HS-5 (cell line): ENCODE data around the gene UBE2G2.

ENCODE experiments used
- DNase-seq: peaks from one replicate; pipeline ENCODE4 v3.0.0-alpha.2; 2012; ENCODE audit warnings: low read depth

UBE2G2 gene

DNA sequence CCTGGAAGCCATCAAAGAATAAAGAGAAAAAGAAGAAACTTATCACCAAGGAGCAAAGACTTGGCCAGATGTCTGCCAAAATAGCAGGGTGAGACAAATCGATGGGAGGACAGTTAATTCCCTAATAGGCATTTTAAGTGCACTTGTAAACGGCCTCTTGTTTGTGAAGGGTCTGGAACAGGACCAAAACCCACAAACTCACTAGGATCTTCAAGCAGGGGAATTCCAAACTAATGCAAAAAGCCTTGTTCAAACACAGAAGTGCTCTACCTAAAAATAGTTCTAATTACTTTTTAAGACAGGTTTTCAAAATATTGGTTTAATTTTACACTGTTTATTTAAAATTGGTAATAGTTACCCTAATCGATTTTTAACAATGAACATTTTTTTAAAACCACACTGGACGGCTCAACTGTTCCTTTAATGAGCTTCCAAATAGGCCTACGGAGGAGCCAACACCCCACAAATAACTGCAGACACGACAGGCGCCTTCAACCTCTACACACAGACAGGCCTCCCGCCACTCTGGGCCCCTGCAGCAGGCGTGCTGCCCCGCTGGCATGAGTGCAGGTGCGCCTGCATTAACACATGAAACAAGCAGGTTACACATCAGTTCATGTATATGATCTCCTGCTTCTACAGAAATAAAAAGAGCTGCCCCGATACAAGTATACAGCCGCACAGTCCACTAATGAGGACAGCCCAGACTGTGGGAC, 15.8 kb downstream of the UBE2G2 start:
- DNase-seq, result no peak

DNA sequence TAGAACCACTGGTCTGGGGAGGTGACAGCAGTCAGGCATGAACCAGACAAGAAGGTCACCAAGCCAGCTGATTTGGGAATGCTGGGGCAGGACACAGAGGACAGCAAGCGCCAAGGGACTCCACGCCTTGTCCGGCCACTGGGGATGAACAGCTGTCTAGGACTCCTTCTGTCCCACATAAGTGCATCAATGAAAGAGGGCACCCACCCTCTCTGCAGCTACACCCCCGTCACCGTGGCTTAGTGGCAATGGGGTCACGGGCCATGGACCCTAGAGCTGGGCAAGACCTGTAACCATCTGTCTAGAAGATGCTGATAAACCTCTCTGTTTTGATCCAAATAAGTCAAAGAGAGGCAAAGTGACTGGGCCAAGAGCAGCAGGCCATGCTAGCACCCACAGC, 16.8 kb downstream of the UBE2G2 start:
- no peak for DNase-seq

DNA sequence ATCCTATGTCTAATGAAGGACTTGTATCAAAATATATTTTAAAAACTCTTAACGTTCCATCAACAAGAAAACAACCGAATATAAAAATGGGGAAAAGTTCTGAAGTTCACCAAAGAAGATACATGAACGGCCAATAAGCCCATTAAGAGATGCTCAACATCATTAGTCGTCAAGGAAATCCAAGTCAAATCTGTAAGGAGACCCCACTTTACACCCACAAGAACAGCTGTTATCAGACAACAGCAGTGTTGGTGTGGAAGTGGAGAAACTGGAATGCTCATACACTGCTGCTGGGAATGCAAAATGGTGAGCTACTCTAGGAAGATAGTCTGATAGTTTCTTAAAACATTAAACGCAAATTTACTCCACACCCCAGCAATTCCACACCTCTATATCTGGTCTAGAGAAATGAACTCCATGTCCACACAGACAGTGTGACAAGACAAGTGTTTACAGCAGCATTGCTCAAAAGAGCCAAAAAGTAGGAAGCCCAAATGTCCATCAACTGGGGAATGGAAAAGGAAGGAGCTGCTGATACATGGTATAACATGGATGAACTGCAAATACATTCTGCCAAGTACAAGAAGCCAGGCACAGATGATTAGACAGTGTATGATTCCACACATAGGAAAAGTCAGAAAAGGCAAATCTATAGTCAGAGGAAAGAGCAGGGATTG, 18.5 kb downstream of the UBE2G2 start:
- DNase-seq, result no peak

DNA sequence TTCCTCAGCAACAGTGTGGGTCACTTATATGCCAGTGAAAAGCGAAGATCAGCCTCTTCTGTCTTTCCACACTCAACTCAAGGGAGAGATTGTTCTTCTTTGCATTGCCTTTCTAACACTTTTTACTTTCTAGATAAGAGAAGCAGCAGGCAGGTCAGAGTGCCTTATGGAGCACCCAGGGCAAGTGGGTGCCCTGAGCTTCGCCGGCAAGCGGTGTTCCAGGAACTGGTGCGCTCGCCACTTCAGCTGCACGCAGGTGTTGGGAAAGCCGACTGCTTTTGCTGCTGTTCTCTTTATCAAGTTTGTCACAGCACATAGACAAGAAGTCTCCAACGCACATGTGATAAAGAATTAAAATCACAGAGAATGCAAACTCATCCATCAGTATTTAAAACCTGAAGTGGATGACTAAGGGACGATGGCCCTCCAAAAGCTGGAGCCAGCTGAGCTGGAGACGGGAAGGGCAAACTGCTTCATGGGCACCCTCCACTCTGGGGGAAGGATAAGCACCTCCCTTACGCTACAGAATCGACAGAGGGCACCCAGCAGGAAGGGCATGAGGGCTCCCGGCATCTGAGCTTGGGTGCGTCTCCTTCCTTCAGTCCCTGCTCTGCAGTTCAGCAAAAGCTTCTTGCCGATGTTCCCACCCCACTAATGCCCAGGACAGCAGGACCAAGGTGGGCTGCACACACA, 20.7 kb downstream of the UBE2G2 start:
- no peak for DNase-seq

DNA sequence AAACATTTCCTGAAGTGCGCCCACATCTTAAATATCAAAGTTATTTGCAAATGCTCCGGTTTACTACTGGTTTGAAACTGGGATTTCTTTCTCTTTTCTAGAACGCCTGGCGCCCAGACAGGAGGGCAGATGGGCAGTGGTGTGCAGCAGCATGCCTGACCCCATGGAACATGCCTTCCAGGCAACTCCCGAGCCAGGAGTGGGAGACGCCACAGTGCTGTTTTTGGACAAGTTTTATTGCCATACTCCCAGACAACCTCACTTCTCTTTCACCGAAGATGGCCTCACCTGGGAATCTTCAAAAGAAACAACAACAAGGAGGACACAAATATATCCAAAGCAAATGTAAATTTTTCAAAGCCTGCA, 21.5 kb downstream of the UBE2G2 start:
- no peak for DNase-seq

DNA sequence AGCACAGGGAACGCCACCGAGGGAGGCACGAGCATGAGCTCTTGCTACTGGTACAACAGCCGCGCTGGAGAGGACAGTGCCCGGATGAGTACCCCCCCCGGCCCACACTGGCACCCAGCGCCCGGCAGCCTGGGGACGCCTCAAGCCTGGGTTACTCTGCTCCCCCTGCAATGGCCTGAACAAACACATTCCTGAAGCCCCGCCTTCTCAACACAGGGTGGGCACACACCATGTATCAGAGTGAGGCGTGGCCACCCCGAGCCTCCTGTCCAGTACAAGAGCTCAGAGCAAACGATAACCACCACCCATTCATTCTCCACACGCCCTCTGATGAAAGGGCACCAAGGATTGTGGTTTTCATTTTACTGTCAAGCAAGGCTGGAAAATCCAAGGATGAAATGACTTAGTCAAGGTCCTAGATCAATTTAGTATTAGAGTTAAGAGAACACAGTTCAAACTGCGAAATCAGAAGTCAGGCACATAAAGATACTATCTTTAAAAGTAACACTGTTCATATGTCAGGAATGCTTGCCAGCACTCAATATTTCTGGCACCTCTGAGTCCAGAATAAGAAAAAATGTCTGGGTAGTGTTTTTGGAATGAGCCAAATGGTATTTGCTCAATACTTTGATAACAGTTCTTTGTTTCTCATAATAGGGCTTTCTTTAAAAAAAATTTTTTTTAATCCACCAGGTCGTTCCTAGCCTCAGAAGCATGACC, 22.0 kb downstream of the UBE2G2 start:
- DNase-seq, result no peak

DNA sequence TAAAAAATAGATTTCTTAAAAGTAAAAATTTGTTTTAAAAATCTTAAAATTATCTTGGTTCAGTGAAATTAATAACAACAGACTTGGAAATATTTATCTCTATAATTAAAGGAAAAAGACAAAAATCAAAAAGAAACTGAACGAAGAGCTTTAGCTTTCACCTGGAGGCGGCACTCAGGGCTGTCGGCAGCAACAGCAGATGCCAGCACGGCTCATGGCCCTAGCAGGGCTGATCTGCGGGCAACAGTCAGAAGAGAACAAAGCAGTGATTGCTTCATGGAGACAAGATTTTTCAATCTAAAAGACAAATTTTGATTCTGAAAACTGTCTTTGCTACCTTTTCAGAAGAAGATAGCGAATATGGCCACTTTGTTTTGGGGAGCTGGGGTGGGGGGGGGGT, 22.6 kb downstream of the UBE2G2 start:
- DNase-seq, result no peak

DNA sequence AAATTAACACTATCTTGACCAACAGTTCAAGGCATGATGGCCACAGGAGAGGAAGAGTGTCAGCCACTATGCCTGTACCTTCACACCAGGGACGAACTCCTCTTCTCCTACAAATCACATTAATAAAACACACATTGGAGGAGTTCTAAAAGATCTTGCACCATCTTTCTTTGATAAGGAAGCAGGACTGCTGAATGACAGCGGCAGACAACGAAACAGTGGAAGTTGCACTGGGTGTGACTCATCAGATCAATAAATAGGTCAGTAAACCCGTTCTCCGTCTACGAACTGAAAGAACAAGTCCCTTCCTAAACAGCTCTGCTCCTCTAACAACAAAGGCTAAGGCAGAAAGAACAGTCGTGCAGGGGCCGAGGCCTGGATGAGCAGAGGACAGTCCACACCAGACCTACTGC, 23.1 kb downstream of the UBE2G2 start:
- no peak for DNase-seq

DNA sequence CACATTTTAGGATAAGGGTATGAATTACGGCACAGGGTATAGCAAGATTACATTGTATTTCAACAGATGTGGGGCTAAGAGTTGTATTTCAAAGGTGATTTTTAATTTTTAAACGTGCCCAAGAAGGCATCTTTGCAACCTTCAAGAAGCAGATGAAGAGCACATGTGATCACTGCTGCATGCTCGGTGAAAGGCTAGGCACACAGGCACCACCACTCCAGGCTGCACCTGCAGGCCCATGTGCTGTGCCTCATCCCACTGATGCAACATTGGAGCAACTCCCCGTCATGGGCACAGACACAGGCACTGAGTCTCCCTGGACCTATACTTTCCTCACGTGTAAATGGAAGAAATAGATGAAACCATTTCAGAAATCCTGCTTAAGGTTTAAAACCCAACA, 23.5 kb downstream of the UBE2G2 start:
- DNase-seq, result no peak

DNA sequence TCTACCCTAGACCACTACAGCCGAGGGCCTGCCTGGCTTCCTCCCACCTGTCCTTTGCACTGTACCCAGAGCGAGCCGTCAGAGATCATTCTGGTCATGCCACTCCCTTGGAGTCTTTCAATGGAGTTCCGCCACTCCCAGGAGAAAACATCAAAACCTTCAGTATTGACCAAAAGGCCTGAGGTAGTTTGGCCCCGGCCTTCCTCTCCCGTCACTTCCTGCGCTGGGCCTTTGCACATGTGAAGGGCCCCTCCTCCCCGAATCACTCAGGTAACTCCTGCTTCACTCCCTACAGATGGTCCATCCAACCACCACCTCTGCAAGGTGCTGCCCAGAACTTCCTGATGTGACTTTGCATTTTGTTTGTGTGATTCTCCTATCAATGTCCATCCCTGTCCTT, 26.6 kb downstream of the UBE2G2 start:
- DNase-seq, result no peak

DNA sequence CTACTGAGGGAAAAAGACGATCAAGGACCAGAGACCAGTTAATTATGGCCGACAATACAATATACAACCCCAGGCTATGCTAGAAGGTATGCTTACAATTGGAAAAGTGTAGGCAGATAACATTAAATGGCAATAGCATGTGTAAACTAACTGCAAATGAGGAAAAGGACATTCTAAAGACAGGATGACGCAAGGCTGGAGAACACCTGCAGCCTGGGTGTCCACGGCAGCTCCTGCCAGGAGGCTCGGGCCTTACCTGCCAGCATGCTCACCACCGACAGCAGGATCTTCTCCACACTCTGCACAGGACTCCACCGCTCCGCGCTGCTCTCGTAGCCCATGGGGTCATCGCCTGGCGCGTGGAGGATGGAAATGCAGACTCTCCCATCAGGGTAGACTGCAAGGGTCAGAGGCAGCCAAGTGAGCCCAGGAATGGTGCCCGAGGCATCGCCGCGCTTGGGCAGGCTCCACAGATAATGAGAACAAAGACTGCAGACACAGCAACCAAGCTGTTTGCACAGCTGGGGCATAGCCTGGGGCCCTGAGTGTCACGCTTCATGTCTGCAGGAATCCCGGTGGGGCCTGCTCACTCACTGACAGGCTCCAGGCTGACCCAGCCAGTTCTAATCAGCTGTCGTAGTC, 28.2 kb downstream of the UBE2G2 start:
- DNase-seq, result no peak

DNA sequence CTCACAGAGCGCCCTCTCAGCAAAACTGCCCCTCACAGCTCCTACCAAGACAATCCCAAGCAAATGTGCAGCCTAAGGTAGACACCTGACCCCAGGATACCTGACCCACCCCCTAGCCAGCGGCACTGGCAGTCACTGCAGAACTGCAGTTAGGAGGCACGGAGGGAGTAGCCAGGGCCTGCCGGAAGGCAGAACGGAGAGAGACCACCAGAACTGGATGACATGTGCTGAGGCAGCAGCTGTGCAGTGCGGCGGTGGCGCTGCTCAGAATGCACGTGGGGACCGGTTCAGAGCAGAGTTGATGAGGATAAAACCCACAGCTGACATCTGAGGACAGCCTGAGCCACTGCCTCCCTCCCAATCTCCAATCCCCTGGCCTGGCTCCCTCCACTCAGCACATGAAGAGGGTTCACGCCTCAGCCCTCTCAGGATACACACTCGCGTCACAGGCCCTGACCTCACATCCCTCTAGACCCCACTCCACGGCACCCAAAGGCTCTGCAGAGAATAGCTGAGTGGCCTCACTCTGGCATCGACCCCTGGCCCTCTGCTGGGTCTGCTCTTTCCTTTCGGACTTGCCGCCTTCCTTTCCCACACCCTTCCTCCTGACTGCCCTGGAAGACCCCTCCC, 29.6 kb downstream of the UBE2G2 start:
- no peak for DNase-seq

DNA sequence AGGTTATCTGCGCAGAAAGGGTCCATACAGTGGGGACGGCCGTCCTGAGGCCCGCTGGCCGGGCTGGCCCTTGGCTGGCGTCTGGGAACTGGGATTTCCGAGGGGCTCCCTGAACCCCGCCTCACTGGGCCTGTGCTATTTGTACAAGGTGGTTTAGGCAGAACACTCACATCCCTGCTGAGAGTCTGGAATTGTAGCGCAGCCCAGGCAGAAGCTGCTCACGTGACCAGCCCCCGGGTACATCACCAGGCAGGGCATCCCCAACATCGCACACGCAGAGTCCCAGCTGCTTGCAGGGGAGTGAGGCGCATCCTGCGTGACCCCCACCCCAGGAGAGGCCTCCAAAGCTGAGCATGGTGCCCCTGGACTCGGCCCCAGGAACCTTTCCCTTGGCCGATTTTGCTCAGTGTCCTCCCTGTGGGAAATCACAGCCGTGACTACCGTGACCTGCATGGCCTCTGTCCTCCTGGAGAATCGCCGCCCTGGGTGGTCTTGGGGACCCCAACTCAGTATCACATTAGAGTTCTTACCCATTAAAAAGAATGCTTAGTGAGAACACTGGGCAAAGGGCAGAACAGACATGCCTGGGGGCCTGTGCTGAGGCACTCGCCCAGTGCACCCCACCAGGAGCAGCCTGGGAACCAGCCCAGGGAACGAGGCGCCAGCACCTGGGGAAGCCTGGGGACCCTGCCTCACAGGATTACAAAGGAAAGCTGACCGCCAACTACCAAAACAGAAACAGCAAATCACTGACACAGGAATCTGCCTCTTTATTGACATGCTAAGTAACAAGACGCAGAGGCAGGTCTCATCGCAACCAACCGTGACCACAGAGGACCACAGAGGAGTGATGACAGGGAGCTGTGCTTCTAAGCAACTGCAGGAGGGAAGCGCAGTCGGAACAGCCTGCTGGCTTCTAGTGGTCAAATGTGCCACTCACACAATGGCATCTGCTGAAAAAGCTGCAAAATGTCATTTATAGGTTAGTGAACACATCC, 33.5 kb downstream of the UBE2G2 start:
- DNase-seq, result no peak

DNA sequence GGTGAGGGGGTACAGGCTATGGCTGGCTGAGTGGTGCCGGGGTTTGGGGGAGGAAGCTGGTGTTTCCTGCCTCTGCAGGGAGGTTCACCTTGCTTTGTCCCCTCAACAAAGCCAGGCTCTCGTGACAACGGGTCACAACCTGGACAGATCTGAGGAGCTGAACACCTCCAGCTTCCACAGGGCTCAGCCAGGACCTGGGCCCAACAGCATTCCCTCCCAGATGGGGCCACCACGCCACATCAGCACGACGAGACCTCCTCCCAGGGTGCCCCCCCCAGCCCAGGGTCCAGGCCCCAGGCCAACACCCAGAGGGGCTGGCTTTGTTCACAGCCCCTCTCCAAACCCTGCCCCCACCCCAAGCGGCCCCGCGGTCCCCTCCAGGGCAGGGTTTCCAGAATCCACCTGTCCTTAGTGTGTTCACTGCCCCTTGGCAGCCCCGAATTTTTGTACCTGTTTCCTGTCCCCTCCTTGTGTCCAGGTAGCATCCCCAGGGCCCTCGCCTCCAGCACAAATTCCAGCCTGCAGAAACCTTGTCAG, 34.7 kb downstream of the UBE2G2 start:
- DNase-seq, result no peak

DNA sequence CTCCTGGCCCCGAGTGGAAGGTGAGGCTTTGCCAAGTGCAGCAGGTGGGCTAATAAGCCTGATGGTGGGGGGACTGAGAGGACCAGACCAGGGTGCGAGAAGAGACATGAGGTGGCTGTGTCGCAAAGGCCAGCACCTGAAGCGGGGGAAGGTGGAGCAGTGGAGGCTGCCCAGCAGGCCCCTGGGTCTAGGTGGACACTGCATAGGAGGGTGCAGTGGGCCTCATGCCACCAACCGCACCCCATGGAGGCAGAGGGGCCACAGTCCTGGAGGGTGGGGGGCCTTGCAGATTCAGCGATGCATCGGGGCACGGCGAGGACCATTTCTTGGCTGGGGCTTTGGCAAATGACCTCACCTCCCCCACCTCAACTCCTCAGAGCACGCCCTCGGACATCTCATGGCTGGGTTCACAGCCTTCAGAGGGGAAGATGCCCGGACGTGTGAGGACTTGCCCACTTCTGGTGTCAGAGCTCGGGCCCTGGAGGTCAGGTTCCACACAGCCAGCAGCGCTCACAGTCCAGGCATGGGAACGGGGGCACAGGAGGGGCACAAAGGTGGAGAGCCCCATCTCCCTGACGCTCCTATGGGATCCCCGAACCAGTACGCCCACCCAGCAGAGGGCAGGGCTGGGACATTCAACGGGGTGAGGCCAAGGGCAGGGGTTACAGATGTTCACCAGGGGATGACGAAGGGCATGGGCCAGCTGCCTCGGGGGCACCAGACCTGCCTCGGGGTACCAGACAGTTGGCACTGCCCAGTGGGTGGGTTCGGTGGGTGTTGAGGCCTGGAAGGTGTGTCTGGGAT, 35.4 kb downstream of the UBE2G2 start:
- no peak for DNase-seq

DNA sequence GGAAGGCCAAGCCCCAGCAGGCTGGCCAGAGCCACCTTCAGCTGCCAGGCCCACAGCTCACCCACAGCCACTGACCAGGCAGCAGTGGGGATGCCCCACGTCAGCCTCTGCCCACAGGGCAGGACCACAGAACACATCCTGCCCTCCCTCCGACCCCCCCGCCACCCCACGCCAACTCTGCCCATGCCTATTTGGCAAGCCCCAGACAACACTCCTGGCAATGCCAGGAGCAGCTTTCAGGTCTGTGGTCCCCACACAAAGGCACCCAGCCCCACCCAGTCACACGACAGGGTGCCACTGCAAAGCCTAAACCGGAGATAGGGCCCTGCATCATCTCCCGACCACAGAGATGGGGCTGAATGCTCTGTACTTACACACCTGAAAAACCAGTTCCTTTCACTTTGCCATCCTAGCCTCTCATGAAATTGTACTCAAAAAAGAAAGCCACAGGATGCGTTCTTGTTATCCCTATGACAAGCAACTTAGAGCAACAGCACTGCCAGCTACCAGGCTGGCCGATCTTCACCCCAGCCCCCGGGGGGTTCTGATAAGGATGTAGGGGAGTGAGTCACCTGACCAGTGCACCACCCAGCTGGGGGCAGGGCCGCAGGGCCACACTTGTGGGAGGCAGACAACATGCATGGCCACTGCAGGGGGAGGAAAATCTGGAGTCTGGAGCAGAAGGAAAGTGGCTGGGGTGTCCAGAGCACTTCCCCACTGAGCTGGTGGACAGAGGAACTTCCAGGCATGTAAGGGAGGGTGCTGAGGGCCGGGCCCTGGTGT, 36.2 kb downstream of the UBE2G2 start:
- DNase-seq, result no peak

DNA sequence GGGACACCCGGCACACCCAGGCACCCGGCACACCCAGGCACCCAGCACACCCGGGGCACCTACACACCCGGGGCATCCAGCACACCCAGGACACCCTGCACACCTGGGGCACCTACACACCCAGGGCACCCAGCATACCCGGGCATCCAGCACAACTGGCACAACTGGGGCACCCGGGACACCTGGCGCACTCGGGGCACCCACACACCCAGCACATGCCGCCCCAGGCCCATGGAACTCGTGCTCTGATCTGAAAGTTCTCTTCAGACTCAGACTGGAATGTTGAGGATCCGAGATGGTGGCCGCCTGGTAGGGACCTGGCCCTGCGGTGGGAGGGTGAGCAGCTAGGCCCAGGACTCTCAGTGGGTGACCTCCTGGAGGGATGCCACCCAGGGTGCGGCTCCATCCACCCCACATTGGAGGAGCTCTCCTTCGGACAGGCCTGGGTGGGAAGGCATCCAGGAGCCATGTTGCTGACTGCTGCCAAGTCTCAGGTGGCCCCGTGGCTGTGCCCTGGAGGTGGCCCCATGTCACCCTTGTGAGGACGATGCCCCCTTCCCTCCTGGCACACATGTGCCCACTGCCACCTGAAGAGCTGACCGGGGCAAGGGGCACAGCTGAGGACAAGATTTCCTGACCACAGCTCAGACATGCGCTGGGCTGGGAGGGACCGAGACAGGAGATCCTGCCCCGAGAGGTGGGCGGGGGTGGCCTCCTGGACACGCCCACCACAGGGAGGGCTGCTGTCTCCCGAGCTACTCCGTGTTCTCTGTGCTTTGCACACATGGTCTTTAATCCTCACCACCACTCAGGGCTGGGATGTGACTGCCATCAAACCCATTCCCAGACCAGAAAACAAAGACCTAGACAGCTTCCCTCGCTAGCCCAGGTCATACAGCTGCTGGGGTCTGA, 37.0 kb downstream of the UBE2G2 start:
- DNase-seq, result no peak
